AG20443 (cell line): Measurements from ENCODE around the gene PLEKHN1.

Experiments
- DNase-seq: peaks from one replicate; pipeline ENCODE4 v3.0.0; 2012; ENCODE audit warnings: low spot score, mixed read lengths

Gene PLEKHN1

DNA sequence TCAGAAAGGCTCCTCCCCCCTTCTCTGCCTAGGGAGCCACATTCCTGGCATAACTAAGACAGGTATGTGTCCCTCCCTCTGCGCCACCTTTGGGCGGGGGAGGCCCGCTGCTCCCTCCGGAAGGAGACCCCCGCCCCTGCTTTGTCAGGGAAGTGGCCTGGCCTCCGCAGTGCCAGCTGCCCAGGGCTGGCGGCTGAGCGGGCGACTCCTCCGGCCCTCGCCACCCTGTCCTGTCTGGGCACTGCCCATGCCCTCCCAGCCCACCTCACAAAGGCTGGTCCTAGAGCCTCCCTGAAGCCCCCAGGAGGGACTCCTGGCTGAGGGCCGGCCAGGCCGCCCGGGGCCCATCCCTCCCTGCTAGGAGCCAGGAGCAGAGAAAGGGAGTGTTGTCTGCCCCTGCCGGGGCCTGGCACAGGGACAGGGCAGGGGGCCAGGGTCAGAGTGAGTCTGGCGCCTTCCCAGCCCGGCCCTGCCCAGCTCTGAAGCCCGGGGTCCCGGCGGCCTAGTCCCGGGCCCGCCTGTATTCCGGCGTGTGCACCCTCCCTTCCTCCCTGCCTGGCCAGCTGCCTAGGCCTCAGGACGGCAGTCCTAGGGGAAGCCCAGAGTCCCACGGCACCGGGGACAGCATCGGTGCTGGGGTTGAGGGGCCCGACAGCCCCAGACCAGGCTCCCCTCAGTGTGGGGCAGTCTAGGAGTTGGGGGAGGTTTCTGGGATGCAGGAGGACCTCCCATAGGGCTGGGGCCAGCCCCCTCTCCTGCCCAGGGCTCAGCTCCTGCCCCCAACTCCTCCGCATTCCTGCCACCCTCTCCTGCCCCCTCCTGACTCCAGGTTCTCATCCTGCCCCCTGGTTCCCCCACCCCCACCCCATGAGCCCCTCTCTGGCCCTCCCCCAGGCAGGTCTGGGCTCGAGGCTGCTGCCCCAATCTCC is 58.8 kb downstream of the PLEKHN1 start:
- no peak for DNase-seq
